ENCODE data around the gene CHID1. TPM values are rescaled to one million over a fixed set of nuclear protein-coding genes. Genes with fewer than 3 reads are reported as not detected.

The CHID1 gene
- total and polyA plus RNA-seq, 9 of the 15 experiments (the other 6 are each of a cell fraction or from before 2014, with no cell fraction given): 15.1 to 108 (median 39.8) TPM

- TF ChIP-seq ZBTB40 (IDR thresholded peaks at IDR 0.05): no peak
- TF ChIP-seq ZBTB40 (CRISPR knock-in tag; IDR thresholded peaks at IDR 0.05): no peak
- TF ChIP-seq BACH1 (tag; IDR thresholded peaks at IDR 0.05): no peak
- TF ChIP-seq CREB1 (IDR thresholded peaks at IDR 0.05): no peak
- 0 out of 2 replicates have a peak, but pooled peaks have one; percentile 7 for TF ChIP-seq CREB1 (CRISPR knock-in tag; IDR thresholded peaks at IDR 0.05)
- TF ChIP-seq FIP1L1 (IDR thresholded peaks at IDR 0.05; ENCODE audit: low read depth, low read length, poor library complexity, severe bottlenecking): no peak
- TF ChIP-seq POLR3G (IDR thresholded peaks at IDR 0.05; ENCODE audit: extremely low read depth, insufficient read length, insufficient replicate concordance): no peak
- TF ChIP-seq RERE (CRISPR knock-in tag; IDR thresholded peaks at IDR 0.05; ENCODE audit: borderline replicate concordance): no peak
- no peak for TF ChIP-seq PHF20 (IDR thresholded peaks at IDR 0.05; ENCODE audit: partially characterized antibody)
- 0 out of 2 replicates have a peak, but pooled peaks have one; percentile 30 for TF ChIP-seq ZC3H4 (CRISPR knock-in tag; IDR thresholded peaks at IDR 0.05; ENCODE audit: borderline replicate concordance)
- no peak; the same call in 1 of the 2 replicates for TF ChIP-seq CEBPG (CRISPR knock-in tag; IDR thresholded peaks at IDR 0.05)
- TF ChIP-seq CEBPG (tag; conservative IDR thresholded peaks at IDR 0.05 in 1 of 2, IDR thresholded peaks at IDR 0.05 in 1 of 2): no peak
Observed at GRCh38 chr11:820655-821511, 89.7 kb downstream of the CHID1 start (continued).
